ENCODE results near the gene PTPN23.

- TF ChIP-seq CTCF (IDR thresholded peaks at IDR 0.05) (no peak), POLR2A (IDR thresholded peaks at IDR 0.05) (no peak)
Observed at GRCh38 chr3:47342812-47343211, 38.0 kb upstream of the PTPN23 start.
